Gastrocnemius medialis (tissue), 4 donors: ENCODE results near the gene KRT15. TPM values are rescaled to one million over a fixed set of nuclear protein-coding genes. Genes with fewer than 3 reads are reported as not detected.

ENCODE experiments used
- ATAC-seq, 2 donors: fragments of 150-250 bp; one replicate each; pipeline ENCODE4 v1.9.1; 2016
- DNase-seq, 2 donors: peaks; one replicate each; pipeline ENCODE4 v3.0.0-alpha.2; 2019
- H3K27ac ChIP-seq, 4 donors: fragments of 200-600 bp; sonication (generic); 1 replicate in 1 of 4; 2 replicates in 3 of 4; pipeline ENCODE4 v1.5.1; 2016 to 2018; ENCODE audit warnings: mild to moderate bottlenecking in 2 of 4, moderate library complexity in 1 of 4
- H3K27me3 ChIP-seq, 3 donors: fragments of 200-600 bp; sonication (generic) in 2 of 3; 1 replicate in 1 of 3; 2 replicates in 2 of 3; pipeline versions ENCODE4 v1.5.1 to v1.6.0; 2016 to 2019; ENCODE audit warnings: mild to moderate bottlenecking in 1 of 3, moderate library complexity in 1 of 3
- H3K36me3 ChIP-seq, 2 donors: fragments of 200-600 bp; sonication (generic) in 1 of 2; one replicate each; pipeline ENCODE4 v1.5.1; 2017 to 2018
- H3K4me1 ChIP-seq, 2 donors: fragments of 200-600 bp; sonication (generic) in 1 of 2; one replicate each; pipeline ENCODE4 v1.5.1; 2016 to 2017; ENCODE audit warnings: mild to moderate bottlenecking in 2 of 2
- H3K4me3 ChIP-seq, 4 donors: fragments of 200-600 bp; sonication (generic) in 3 of 4; 1 replicate in 1 of 4; 2 replicates in 3 of 4; pipeline ENCODE4 v1.5.1; 2016 to 2019; ENCODE audit warnings: mild to moderate bottlenecking in 2 of 4
- H3K9me3 ChIP-seq, 3 donors: fragments of 200-600 bp; sonication (generic) in 2 of 3; 1 replicate in 1 of 3; 2 replicates in 2 of 3; pipeline ENCODE4 v1.5.1; 2016 to 2019
- CTCF ChIP-seq, 5 experiments: fragments of 450-650 bp in 3 of 5; fragments of 200-600 bp in 2 of 5; sonication (generic) in 2 of 5; IDR thresholded peaks in 4 of 5; conservative IDR thresholded peaks in 1 of 5; 1 replicate in 4 of 5; 2 replicates in 1 of 5; pipeline ENCODE4 v1.5.1; 2016 to 2019; ENCODE audit warnings: antibody characterized with exemption in 5 of 5, mild to moderate bottlenecking in 3 of 5, moderate library complexity in 3 of 5
- POLR2A ChIP-seq, 2 donors: fragments of 450-650 bp; IDR thresholded peaks; one replicate each; pipeline ENCODE4 v1.6.1; 2017; ENCODE audit warnings: antibody characterized with exemption in 2 of 2, mild to moderate bottlenecking in 2 of 2, moderate library complexity in 2 of 2
- in situ Hi-C, 4 donors: fragments of 200-750 bp; cut with MboI; loops; one replicate each; pipeline versions ENCODE4 v1.15.0 to v1.8.0; 2017; ENCODE audit warnings: low sequenced_read_pairs in 4 of 4
- intact Hi-C: fragments of 100-400 bp; cut with DNase I; formaldehyde crosslinking; loops from one replicate; pipeline ENCODE4 v1.15.1; 2023; ENCODE audit warnings: low total_unique reads
- total RNA-seq, 4 donors: library from RNA; depleted of rRNA; stranded (reverse); fragments of >200 nt; gene quantifications; one replicate each; pipeline versions ENCODE4 v1.1.0 to v1.2.3, GENCODE V29; 2016

KRT15 gene
- total RNA-seq, 4 donors from 2014 or later = not detected

GRCh38 chr17:41555105-41555887, 36.6 kb upstream of the KRT15 start:
- ATAC-seq = no peak
- H3K27ac ChIP-seq = no peak overlapping the region
- H3K27me3 ChIP-seq = peaks cover 0 to 2% (median 0%) of the 10 kb centered on the region in 3 donors
- no peaks in the 10 kb centered on the region for H3K9me3 ChIP-seq
- in situ Hi-C loops (loop anchor here in 3 of 4 donors (10.0 to 25.0 kb wide), 3 partner anchors 90 to 668 kb away; partner anchors contain the start of gene KRT20 (in 1 of the 3)), intact Hi-C loops (no loop called here)
- no peaks in the 10 kb centered on the region for H3K36me3 ChIP-seq
- no peak for DNase-seq
- no peak for TF ChIP-seq POLR2A (IDR thresholded peaks at IDR 0.05)
- no peak for TF ChIP-seq CTCF (IDR thresholded peaks at IDR 0.05 in 4 of 5, conservative IDR thresholded peaks at IDR 0.05 in 1 of 5)
- no peaks in the 10 kb centered on the region for H3K4me1 ChIP-seq
- no peak overlapping the region for H3K4me3 ChIP-seq

GRCh38 chr17:41553987-41554680, 35.4 kb upstream of the KRT15 start:
- Histone ChIP-seq H3K9me3 (no peaks in the 10 kb centered on the region), H3K27ac (no peak overlapping the region), H3K4me1 (peaks cover under 1 to 5% of the 10 kb centered on the region in 2 donors), H3K4me3 (no peak overlapping the region), H3K27me3 (peaks cover 0 to 2% (median 0%) of the 10 kb centered on the region in 3 donors), H3K36me3 (no peaks in the 10 kb centered on the region)
- ATAC-seq = no peak
- intact Hi-C loops = no loop called here
- DNase-seq = no peak
- in situ Hi-C loops = loop anchor here (5.0 to 25.0 kb wide), 4 partner anchors 91 to 667 kb away; partner anchors contain the start of gene KRT20 (in 1 of the 4)
- TF ChIP-seq POLR2A (IDR thresholded peaks at IDR 0.05) (no peak), CTCF (IDR thresholded peaks at IDR 0.05 in 4 of 5, conservative IDR thresholded peaks at IDR 0.05 in 1 of 5) (no peak)

- Histone ChIP-seq H3K4me3 (no peak overlapping the region), H3K36me3 (no peaks in the 10 kb centered on the region), H3K4me1 (peaks cover 8 to 13% of the 10 kb centered on the region in 2 donors), H3K27me3 (peaks cover 0 to 3% (median 2%) of the 10 kb centered on the region in 3 donors), H3K27ac (no peak overlapping the region), H3K9me3 (no peaks in the 10 kb centered on the region)
- ATAC-seq = no peak
- intact Hi-C loops = no loop called here
- in situ Hi-C loops = loop anchor here (5.0 to 25.0 kb wide), 4 partner anchors 92 to 666 kb away; partner anchors contain the start of gene KRT20 (in 1 of the 4)
- TF ChIP-seq CTCF (IDR thresholded peaks at IDR 0.05 in 4 of 5, conservative IDR thresholded peaks at IDR 0.05 in 1 of 5) = no peak
- TF ChIP-seq POLR2A (IDR thresholded peaks at IDR 0.05) = no peak
- no peak for DNase-seq
Measured at GRCh38 chr17:41553176-41553575, 34.5 kb upstream of the KRT15 start.

- Histone ChIP-seq H3K9me3 (no peaks in the 10 kb centered on the region), H3K4me3 (no peak overlapping the region), H3K27ac (no peak overlapping the region), H3K4me1 (peaks cover 8 to 13% of the 10 kb centered on the region in 2 donors), H3K36me3 (no peaks in the 10 kb centered on the region), H3K27me3 (peaks cover 0 to 3% (median 0%) of the 10 kb centered on the region in 3 donors)
- in situ Hi-C loops = loop anchor here (5.0 to 25.0 kb wide), 4 partner anchors 92 to 665 kb away; partner anchors contain the start of gene KRT20 (in 1 of the 4)
- TF ChIP-seq POLR2A (IDR thresholded peaks at IDR 0.05) (no peak), CTCF (IDR thresholded peaks at IDR 0.05 in 4 of 5, conservative IDR thresholded peaks at IDR 0.05 in 1 of 5) (no peak)
- DNase-seq (no peak), ATAC-seq (no peak)
- intact Hi-C loops = no loop called here
Measured at GRCh38 chr17:41552455-41552854, 33.8 kb upstream of the KRT15 start.
